NCI-H446 treated with DMSO at 0.1 percent for 48 hours (cell line): ENCODE measurements around the gene COTL1.

Experiments
- DNase-seq: peaks from one replicate; lab custom pipeline; 2025; lab: John Stamatoyannopoulos, UW

Gene COTL1

GRCh38 chr16:84548971-84549844 lies 68.7 kb downstream of the COTL1 start:
- DNase-seq: no peak

- DNase-seq: no peak
Measured at GRCh38 chr16:84548508-84548907, 69.4 kb downstream of the COTL1 start.

- DNase-seq: no peak
Measured at GRCh38 chr16:84547546-84548061, 70.3 kb downstream of the COTL1 start.

- DNase-seq: no peak
Measured at GRCh38 chr16:84546669-84547545, 71.0 kb downstream of the COTL1 start.

DNA sequence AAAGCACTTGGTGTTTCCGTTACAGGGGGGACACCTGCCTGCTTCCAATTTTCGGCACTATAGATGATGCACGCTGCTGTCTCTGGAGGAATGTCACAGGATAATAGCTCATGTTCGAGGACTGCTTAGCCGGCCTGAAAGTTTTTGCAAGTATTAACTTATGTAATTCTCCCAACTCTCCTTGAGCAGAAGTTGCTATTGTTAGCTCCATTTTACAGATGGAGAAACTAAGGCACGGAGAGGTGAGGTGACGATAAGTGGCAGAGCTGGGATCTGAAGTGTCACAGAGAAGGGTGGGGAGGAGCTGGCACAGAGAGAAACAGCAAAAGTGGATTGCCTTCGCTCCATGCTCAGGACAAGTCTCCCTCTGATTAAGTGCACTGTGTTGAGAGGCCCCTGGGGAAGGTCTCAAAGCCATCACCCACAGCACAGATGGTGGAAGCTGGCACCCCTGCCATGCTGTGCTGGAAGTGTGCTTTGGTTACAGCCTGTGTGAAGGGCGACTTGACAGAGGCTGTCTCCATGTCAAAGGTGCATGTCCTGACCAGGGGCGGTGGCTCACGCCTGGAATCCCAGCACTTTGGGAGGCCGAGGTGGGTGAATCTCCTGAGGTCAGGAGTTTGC lies 72.7 kb downstream of the COTL1 start:
- no peak for DNase-seq

- DNase-seq: no peak
Measured at GRCh38 chr16:84544031-84544773, 73.7 kb downstream of the COTL1 start.

GRCh38 chr16:84543253-84543652 lies 74.6 kb downstream of the COTL1 start:
- no peak for DNase-seq

GRCh38 chr16:84541999-84542817 lies 75.7 kb downstream of the COTL1 start:
- DNase-seq: no peak

GRCh38 chr16:84540194-84540593 lies 77.7 kb downstream of the COTL1 start:
- no peak for DNase-seq

DNA sequence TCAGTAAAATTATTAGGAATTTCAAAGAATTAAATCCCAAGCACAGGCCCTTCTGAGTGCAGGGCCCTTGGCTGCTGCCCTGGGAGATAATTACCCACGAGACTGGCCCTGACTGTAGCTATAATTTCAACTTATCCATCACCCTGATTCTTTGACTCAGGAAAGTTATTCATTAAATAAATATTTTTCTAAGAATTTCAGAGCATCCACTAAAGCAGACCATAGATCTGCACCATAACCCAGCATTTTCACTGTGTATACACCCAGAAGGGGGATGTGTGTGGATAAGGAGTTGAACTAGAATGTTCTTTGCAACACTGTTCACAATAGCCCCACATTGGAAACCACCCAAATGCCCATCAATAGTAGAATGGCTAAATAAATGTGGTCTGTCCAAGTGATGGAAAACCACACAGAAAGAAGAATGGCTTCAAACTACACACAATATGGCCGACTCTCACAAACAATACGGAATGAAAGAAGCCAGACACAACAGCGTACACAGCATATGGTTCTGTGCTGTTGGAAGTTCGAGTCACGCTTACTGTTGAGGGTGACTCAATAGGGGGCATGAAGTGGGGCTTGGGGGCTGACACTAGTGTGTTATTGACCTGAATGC lies 79.5 kb downstream of the COTL1 start:
- DNase-seq: no peak

- no peak for DNase-seq
Measured at GRCh38 chr16:84537491-84538151, 80.3 kb downstream of the COTL1 start.

DNA sequence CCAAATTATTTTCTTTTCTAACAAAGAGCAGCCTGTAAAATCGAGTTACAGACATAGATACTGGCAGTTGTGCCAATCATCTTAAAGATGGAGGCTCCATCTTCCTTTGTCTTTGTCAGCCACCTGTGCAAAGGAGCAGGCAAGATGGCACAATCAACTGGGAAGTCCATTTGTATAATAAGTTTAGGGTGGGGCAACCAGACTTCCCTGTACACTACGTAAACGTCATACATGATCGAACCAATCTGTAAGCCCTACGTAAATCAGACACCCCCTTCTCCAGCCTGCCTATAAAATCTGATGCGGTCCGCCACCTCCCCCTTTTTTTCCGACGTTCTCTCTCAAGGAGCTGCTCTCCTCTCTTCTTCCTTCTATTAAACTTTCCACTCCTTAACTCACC lies 82.0 kb downstream of the COTL1 start:
- DNase-seq: no peak

DNA sequence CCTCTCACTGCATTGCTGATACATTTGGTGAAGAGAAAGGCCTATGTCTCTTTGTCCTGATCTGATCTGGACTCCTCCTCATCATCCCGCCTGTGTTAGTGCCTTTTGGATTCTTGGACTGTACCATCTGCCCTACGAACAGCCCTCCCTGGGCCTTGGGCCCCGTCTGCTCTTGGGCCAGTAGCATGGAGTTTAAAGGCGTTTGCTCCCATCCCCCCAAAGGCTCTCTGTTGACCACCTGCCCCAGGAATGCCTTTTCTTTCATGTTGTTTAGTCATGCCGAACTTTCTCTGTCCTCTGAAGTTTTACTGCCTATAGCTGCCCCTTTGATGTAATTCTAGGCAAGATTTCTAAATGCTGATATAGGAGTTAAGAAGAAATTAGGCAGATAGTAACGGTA lies 82.5 kb downstream of the COTL1 start:
- DNase-seq: no peak

DNA sequence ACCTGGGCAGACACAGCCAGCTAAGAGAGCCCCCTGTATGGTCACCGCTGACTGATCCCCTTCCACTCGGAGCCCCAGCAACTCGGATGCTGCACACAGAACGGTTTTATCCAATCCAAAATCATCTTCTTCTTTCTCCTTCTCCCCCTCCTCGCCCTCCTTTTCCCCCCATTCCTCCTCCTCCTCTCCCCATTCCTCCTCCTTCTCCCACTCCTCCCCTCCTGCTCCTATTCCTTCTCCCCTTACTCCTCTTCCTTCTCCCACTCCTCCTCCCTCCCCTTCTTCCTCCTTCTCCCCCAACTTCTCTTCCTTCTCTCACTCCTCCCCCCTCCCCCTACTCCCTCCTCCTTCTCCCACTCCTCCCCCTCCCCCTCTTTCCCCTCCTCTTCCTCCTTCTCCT lies 83.1 kb downstream of the COTL1 start:
- DNase-seq: no peak

GRCh38 chr16:84532855-84533486 lies 84.9 kb downstream of the COTL1 start:
- no peak for DNase-seq

- no peak for DNase-seq
Measured at GRCh38 chr16:84532291-84532724, 85.6 kb downstream of the COTL1 start.

- no peak for DNase-seq
Measured at GRCh38 chr16:84531671-84532111, 86.2 kb downstream of the COTL1 start.

DNA sequence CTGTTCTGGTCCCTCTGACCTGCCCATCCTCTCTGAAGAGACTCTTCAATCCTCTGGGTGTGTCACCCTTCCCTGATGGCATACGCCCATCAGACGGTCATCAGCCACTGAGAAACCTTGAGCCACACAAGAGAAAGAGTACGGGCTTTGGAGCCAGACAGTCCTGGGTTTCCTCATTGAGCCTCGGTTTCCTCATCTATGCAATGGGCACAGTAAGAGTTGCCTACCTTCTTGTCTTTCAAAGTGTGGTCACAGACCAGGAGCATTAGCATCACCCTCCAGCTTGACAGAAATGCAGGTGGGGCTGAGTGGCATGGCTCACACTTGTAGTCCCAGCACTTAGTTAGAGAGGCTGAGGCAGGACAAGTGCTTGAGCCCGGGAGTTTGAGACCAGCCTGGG lies 87.3 kb downstream of the COTL1 start:
- no peak for DNase-seq

DNA sequence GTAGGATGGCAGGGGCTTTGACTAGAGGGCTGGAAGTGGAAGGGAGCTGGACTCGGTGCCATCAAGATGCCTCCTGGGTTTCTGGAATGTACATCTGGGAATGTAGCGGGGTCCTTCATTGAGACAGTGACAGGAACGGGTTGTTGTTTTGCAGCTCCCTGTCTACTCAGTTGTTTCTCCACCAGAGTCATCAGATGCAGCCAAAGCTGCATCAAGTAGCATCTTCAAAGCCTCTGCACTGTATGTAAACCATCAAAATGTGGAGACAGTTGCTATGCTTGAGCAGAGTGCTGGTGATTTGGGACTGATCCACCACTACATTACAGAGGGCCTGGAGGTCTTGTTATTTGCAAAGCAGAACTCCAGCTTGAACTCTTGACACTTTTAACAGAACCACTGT lies 88.3 kb downstream of the COTL1 start:
- no peak for DNase-seq
